ENCODE data around the gene PKP4. TPM values are rescaled to one million over a fixed set of nuclear protein-coding genes. Genes with fewer than 3 reads are reported as not detected.

Gene PKP4
- total RNA-seq, 2 experiments from 2014 or later, result 39.2 to 58.4 TPM

DNA sequence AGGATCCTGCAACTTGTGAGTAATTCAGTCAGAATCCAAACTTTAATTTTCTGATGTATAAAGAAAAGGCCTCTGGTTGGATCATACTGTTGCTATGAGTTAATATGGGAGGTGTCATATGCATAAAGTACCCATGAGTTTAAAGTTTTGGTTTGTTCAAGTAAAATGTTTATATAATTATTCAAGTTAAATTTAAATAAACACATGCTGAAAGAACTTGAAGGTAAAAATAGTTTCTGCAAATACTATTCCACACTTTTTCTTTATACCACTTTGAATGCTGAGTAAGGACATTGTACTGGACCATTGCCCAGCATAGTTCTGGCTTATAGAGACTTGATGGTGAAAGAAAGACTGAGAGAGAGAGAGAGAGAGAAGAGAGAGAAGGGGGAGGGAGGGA, 30.7 kb downstream of the PKP4 start:
- no peak overlapping the region for H3K27ac Mint-ChIP-seq
- ChIA-PET POLR2A (no interaction called here), CTCF (no interaction called here)
- ATAC-seq (no peak), DNase-seq (no peak)
- no peaks in the 10 kb centered on the region for H3K27me3 Mint-ChIP-seq
- H3K4me3 Mint-ChIP-seq, result no peak overlapping the region
- H3K4me1 Mint-ChIP-seq, result peaks cover 15% of the 10 kb centered on the region
- no peaks in the 10 kb centered on the region for H3K36me3 Mint-ChIP-seq (ENCODE audit: low read depth)
- intact Hi-C loops (cut with DNase I, micrococcal nuclease), result no loop called here
- no peaks in the 10 kb centered on the region for H3K9me3 Mint-ChIP-seq (ENCODE audit: low read depth)

DNA sequence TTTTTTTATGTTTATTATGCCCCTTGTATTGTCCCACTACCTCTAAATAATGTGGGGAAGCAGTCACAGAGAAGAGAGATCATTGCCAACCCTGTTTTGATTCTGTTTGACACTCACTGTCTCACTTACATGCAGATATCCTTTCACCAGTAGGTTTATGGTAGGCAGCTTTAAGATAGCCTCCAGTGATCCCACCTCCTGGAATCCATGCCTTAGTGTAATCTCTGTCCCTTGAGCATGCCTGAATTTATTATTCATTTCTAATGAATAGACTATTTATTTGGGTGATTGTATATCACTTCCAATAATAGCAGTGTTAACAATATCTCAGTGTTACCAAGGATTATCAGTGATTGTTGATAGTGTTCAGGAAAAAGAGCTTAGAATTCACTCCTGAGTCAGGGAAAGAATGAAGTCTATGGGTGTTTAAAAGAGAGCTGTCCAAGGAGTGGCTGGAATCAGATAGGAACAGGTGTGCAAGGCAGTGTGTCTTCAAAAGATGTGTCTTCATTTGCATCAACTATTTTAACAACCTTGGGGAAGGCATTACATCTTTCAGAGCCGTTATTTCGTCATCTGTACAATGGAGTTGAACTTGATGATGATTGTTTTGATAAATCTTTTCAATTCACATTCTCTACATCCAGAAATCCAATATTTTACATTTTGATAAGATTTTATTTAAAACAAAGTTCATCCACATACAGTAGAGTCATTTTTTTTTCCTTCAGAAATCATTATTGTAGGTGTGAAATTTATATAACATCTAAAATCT, 31.9 kb downstream of the PKP4 start:
- intact Hi-C loops (cut with DNase I, micrococcal nuclease), result no loop called here
- H3K27me3 Mint-ChIP-seq, result no peaks in the 10 kb centered on the region
- ChIA-PET CTCF (no interaction called here), POLR2A (no interaction called here)
- no peak for DNase-seq
- no peak overlapping the region for H3K4me3 Mint-ChIP-seq
- H3K4me1 Mint-ChIP-seq, result peaks cover 13% of the 10 kb centered on the region
- no peaks in the 10 kb centered on the region for H3K9me3 Mint-ChIP-seq (ENCODE audit: low read depth)
- no peak overlapping the region for H3K27ac Mint-ChIP-seq
- no peak for ATAC-seq
- peaks cover 2% of the 10 kb centered on the region for H3K36me3 Mint-ChIP-seq (ENCODE audit: low read depth)

DNA sequence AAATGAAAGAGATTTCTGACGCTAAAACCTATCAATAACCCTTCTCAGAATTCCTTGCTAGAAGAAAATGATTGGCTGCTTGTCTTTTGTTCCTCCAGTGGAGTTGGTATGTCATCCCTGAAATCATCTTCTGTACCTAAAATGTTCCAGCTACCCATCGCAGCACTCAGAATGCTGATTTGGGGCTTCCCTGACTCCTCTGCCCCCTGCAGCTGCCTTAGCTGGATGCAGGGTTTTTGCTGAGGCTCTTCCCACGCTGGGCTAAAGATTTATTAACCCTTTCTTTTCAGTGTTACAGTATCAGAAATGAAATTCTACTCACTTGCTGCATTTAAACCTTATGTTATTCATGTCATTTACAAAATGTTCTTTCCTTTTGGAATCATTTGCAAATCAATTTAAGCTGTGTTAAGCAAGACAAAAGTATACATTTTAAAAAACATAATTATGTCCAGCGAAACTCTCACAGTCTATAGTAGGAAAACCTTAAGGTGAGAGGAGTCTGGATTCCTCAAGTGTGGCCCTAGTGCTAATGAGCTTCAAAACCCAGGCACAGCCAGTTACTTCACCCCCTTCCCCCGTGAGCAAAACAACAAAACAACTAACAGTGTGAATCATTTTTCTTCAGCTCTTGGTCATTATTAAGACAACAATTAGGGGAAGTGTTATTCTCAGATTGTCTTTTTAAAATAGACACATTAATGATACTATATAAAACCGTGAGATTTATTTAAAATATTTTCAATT, 32.8 kb downstream of the PKP4 start:
- H3K36me3 Mint-ChIP-seq (ENCODE audit: low read depth), result peaks cover 2% of the 10 kb centered on the region
- no peak overlapping the region for H3K4me3 Mint-ChIP-seq
- ChIA-PET POLR2A (interaction anchor here (0.6 kb wide), 1 partner anchor 13 kb away, joined by 4 read pairs; no protein-coding TSS in a partner anchor), CTCF (interaction anchor here (0.6 to 1.9 kb wide), 4 partner anchors 13 to 24 kb away, joined by 3 to 15 read pairs (median 4); no protein-coding TSS in a partner anchor)
- DNase-seq, result no peak
- peaks cover 11% of the 10 kb centered on the region for H3K4me1 Mint-ChIP-seq
- no peak overlapping the region for H3K27ac Mint-ChIP-seq
- H3K9me3 Mint-ChIP-seq (ENCODE audit: low read depth), result no peaks in the 10 kb centered on the region
- intact Hi-C loops (cut with DNase I, micrococcal nuclease), result no loop called here
- H3K27me3 Mint-ChIP-seq, result no peaks in the 10 kb centered on the region
- no peak for ATAC-seq

DNA sequence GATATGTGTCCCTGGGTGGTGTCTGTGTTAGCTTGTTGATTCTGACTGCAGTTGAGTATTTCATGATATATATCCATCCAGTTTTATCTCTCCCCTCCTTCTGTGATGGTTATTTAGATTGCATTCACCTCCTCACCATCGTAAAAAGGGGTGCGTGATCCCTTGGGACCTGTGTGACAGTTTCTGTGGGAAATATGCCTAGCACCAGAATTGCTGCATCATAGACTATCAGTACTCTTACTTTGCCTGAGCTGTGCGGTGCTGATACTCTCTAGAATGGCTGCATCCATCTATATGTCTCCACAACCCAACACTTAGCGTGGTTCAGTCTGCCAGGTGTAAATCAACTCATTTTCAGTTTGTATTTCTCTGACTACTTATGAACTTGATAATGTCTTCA, 34.3 kb downstream of the PKP4 start:
- H3K36me3 Mint-ChIP-seq (ENCODE audit: low read depth), result peaks cover 2% of the 10 kb centered on the region
- DNase-seq (no peak), ATAC-seq (no peak)
- no peaks in the 10 kb centered on the region for H3K27me3 Mint-ChIP-seq
- no peak overlapping the region for H3K27ac Mint-ChIP-seq
- intact Hi-C loops (cut with DNase I, micrococcal nuclease), result no loop called here
- H3K4me3 Mint-ChIP-seq, result no peak overlapping the region
- peaks cover 5% of the 10 kb centered on the region for H3K4me1 Mint-ChIP-seq
- CTCF ChIA-PET, result interaction anchor here (0.5 to 1.9 kb wide), 3 partner anchors 26 to 466 kb away, joined by 3 to 15 read pairs (median 3); no protein-coding TSS in a partner anchor
- POLR2A ChIA-PET, result no interaction called here
- no peaks in the 10 kb centered on the region for H3K9me3 Mint-ChIP-seq (ENCODE audit: low read depth)

DNA sequence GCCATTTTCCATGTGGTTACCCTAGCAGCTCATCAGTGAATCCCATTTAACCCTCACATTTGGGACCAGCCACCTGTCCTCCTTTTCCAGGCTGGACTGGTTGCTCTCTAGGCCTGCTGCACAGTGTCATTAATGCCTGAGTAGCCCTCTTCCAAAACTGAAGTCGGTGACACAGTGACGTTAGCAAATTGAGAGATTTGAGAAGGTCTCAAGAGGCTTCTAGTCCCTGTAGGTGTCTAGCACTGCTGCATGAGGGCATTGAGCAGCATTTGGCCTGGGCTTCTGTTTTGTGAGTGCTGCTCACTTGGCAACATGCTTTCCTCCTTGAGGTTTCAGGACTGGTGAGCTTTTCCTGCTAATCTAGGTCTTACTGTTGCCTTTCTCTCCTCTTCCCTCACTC, 36.7 kb downstream of the PKP4 start:
- ATAC-seq, result no peak
- ChIA-PET POLR2A (no interaction called here), CTCF (no interaction called here)
- H3K36me3 Mint-ChIP-seq (ENCODE audit: low read depth), result peaks cover 7% of the 10 kb centered on the region
- no peak for DNase-seq
- no peaks in the 10 kb centered on the region for H3K9me3 Mint-ChIP-seq (ENCODE audit: low read depth)
- H3K4me1 Mint-ChIP-seq, result peaks cover 15% of the 10 kb centered on the region
- no peaks in the 10 kb centered on the region for H3K27me3 Mint-ChIP-seq
- intact Hi-C loops (cut with DNase I, micrococcal nuclease), result no loop called here
- no peak overlapping the region for H3K27ac Mint-ChIP-seq
- no peak overlapping the region for H3K4me3 Mint-ChIP-seq

DNA sequence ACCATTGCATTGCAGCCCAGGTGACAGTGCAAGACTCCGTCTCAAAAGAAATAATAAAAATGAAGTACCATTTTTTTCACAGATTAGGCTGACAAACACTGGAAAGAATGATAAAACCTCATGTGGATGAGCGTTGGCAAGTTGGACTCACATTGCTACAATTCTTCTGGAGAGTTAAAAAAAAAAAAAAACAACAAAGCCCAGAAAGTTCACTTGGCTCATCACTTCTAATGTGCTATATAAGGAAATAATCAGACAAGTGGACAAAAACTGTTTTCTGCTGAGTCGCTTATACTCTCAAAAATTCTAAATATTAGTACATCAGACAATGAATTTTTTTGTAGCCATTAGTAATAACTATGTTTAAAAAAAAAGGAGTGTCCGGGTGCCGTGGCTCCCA, 38.4 kb downstream of the PKP4 start:
- H3K4me1 Mint-ChIP-seq, result peaks cover 17% of the 10 kb centered on the region
- ATAC-seq (no peak), DNase-seq (no peak)
- H3K27ac Mint-ChIP-seq, result no peak overlapping the region
- H3K36me3 Mint-ChIP-seq (ENCODE audit: low read depth), result peaks cover 7% of the 10 kb centered on the region
- ChIA-PET POLR2A (no interaction called here), CTCF (no interaction called here)
- intact Hi-C loops (cut with DNase I, micrococcal nuclease), result no loop called here
- no peaks in the 10 kb centered on the region for H3K9me3 Mint-ChIP-seq (ENCODE audit: low read depth)
- no peak overlapping the region for H3K4me3 Mint-ChIP-seq
- H3K27me3 Mint-ChIP-seq, result no peaks in the 10 kb centered on the region

DNA sequence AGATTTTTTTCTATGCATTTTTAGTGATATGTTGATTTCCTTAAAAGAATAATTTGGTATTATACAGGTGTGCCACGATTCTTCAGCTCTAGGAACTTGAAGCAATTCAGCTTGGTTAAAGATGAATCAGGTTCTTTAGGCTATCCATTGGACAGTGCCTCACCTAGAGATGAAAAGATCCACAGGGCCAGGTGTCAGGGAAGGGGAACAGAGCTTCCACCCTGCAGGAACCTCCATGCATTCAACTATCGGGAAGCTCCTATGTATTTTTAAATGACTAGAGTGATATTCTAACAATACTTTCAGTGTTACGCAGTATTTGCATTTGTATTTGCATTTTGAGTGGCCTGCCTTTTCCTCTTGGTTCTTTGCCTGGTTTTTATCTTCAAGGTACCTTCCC, 40.2 kb downstream of the PKP4 start:
- Mint-ChIP-seq H3K27me3 (no peaks in the 10 kb centered on the region), H3K27ac (no peak overlapping the region), H3K4me3 (no peak overlapping the region), H3K9me3 (ENCODE audit: low read depth) (no peaks in the 10 kb centered on the region), H3K36me3 (ENCODE audit: low read depth) (peaks cover 7% of the 10 kb centered on the region), H3K4me1 (peaks cover 17% of the 10 kb centered on the region)
- CTCF ChIA-PET, result no interaction called here
- intact Hi-C loops (cut with DNase I, micrococcal nuclease), result no loop called here
- DNase-seq (no peak), ATAC-seq (no peak)
- POLR2A ChIA-PET, result no interaction called here

DNA sequence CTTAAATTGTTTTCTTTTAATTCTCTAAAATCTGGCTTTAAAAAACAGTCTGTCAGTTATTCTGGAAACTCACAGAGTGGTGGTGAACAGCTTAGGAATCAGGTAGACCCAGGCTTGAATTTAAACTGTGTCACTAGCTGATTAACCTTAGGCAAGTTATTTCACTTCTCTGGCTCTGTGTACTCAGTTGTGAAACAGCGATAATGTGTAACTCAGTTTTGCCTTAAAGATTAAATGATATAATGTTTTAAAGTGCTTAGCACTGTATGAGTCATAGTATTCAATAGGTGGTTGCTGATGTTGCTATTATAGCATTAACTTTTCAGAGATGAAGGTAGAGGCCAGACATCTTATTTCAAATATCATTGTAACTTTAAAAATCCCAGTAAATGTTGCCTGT, 40.7 kb downstream of the PKP4 start:
- no peaks in the 10 kb centered on the region for H3K27me3 Mint-ChIP-seq
- no peak overlapping the region for H3K27ac Mint-ChIP-seq
- ChIA-PET CTCF (no interaction called here), POLR2A (interaction anchor here (0.5 kb wide), 1 partner anchor 44 kb away, joined by 3 read pairs; no protein-coding TSS in a partner anchor)
- intact Hi-C loops (cut with DNase I, micrococcal nuclease), result no loop called here
- DNase-seq, result no peak
- H3K4me1 Mint-ChIP-seq, result peaks cover 17% of the 10 kb centered on the region
- no peaks in the 10 kb centered on the region for H3K9me3 Mint-ChIP-seq (ENCODE audit: low read depth)
- peak; percentile 49 for ATAC-seq
- peaks cover 7% of the 10 kb centered on the region for H3K36me3 Mint-ChIP-seq (ENCODE audit: low read depth)
- H3K4me3 Mint-ChIP-seq, result no peak overlapping the region

DNA sequence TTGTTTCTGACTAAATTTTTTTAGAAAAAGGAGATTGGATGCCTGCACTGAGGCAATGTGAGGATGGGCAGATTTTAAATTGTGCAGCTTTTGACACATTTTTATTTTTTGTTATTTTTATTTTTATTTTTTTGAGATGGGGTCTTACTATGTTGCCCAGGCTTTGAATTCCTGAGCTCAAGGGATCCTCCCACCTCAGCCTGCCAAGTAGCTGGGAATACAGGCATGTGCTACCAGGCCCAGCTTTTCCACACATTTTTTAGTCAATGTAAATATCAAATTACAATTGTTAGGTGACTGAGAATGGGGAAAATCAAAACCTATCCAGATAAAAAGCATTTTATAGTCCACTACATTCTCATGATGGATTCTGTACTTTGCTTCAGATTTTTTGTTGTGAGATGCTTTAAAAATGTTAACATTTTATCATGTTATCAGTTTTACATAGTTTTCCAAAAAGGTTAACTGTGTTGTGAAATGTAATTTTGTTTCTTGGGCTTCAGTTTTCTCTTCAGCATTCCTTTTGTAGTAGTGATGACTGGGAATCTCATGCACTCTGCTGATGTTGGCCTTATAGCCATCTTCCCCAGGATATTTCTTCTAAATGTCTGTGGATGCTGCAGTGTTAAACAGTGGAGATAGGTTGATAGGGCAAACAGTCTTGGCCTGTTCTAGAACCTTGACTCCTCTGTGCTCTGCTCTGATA, 41.4 kb downstream of the PKP4 start:
- Mint-ChIP-seq H3K27me3 (no peaks in the 10 kb centered on the region), H3K27ac (no peak overlapping the region), H3K4me3 (no peak overlapping the region), H3K9me3 (ENCODE audit: low read depth) (no peaks in the 10 kb centered on the region), H3K36me3 (ENCODE audit: low read depth) (peaks cover 7% of the 10 kb centered on the region), H3K4me1 (peaks cover 17% of the 10 kb centered on the region)
- DNase-seq, result no peak
- ChIA-PET POLR2A (no interaction called here), CTCF (no interaction called here)
- intact Hi-C loops (cut with DNase I, micrococcal nuclease), result no loop called here
- no peak for ATAC-seq

DNA sequence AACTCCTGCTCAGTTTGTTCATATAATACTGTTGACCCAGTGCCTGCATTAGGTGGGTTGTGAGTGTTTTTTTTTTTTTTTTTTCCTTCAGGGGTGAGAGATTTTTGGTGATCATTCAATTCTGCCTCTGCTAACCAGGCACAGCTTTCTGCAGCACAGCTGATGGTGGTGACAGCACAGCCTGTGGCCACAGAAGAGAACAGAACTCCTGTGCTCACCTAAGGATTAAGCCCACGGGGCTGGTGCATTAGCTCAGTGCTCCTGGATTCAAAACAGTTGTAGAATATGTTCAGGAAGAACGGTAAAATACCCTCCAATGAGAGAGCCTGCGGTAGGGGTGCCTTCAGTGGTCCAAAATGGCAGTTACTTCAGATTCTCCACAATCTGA, 42.0 kb downstream of the PKP4 start:
- Mint-ChIP-seq H3K4me3 (no peak overlapping the region), H3K9me3 (ENCODE audit: low read depth) (no peaks in the 10 kb centered on the region), H3K27me3 (no peaks in the 10 kb centered on the region), H3K4me1 (peaks cover 17% of the 10 kb centered on the region), H3K27ac (no peak overlapping the region), H3K36me3 (ENCODE audit: low read depth) (peaks cover 5% of the 10 kb centered on the region)
- ATAC-seq, result no peak
- intact Hi-C loops (cut with DNase I, micrococcal nuclease), result no loop called here
- no peak for DNase-seq
- POLR2A ChIA-PET, result no interaction called here
- CTCF ChIA-PET, result interaction anchor here (0.6 kb wide), 2 partner anchors 40 to 46 kb away, joined by 3 read pairs; no protein-coding TSS in a partner anchor

DNA sequence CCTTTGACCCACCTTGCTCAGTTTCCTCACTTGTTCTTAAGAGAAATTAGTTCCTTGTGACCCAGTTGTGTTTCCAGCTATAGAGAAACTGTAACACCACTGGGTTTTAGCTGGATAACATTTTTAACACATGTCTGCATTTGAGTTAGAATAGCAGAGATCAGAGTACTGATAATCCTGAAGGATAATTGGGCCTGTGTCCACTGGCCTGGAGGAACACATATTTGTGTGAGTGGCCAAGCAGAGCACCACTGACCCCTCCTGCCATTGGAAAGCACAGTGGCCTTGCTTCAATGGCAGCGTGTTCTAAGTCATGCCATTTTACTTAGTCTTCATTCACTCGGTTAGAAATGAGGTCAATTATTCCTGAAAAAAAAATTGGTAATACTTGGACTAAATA, 42.6 kb downstream of the PKP4 start:
- ATAC-seq (no peak), DNase-seq (no peak)
- Mint-ChIP-seq H3K9me3 (ENCODE audit: low read depth) (no peaks in the 10 kb centered on the region), H3K4me3 (no peak overlapping the region), H3K4me1 (peaks cover 17% of the 10 kb centered on the region), H3K36me3 (ENCODE audit: low read depth) (peaks cover 5% of the 10 kb centered on the region), H3K27ac (no peak overlapping the region), H3K27me3 (no peaks in the 10 kb centered on the region)
- CTCF ChIA-PET, result interaction anchor here (0.6 kb wide), 2 partner anchors 40 to 46 kb away, joined by 3 read pairs; no protein-coding TSS in a partner anchor
- POLR2A ChIA-PET, result no interaction called here
- intact Hi-C loops (cut with DNase I, micrococcal nuclease), result no loop called here
